ENCODE data around the gene CARD10. TPM values are rescaled to one million over a fixed set of nuclear protein-coding genes. Genes with fewer than 3 reads are reported as not detected.
"Not testable (repeated sequence)": the region's sequence is repeated elsewhere in the genome, so short reads cannot be mapped to it uniquely, and the experiment has no call there.

CARD10 gene
- total RNA-seq, 3 donors from 2014 or later (not counting 1 experiment from before 2014, with no cell fraction given), result 0.09 to 0.16 (median 0.10) TPM

GRCh38 chr22:37471727-37472417 is 47.3 kb downstream of the CARD10 start:
- Mint-ChIP-seq H3K36me3 (no peaks in the 10 kb centered on the region), H3K27me3 (ENCODE audit: low read depth in 2 of 2) (no peaks in the 10 kb centered on the region), H3K4me3 (no peak overlapping the region), H3K4me1 (peaks cover 8% of the 10 kb centered on the region in 2 donors), H3K9me3 (no peaks in the 10 kb centered on the region), H3K27ac (no peak overlapping the region)
- no peak overlapping the region for H3K27ac ChIP-seq (ENCODE audit: low read length)
- TF ChIP-seq CTCF (IDR thresholded peaks at IDR 0.05), result no peak
- no peak overlapping the region for H3K4me3 ChIP-seq (ENCODE audit: low read length)
- ATAC-seq (peak in 1 of 3 donors; percentile 12), DNase-seq (no peak)
- intact Hi-C loops (cut with micrococcal nuclease), result no loop called here
- 91% methylated on average over 6 of the region's 9 CpGs for WGBS (ENCODE audit: insufficient coverage)
- no peaks in the 10 kb centered on the region for H3K9me3 ChIP-seq (ENCODE audit: control insufficient read depth, insufficient read depth, low read length)
- no peaks in the 10 kb centered on the region for H3K4me1 ChIP-seq (ENCODE audit: control insufficient read depth, insufficient read depth, low read length)
- no peaks in the 10 kb centered on the region for H3K27me3 ChIP-seq (ENCODE audit: control insufficient read depth, insufficient read depth, low read length)
- H3K36me3 ChIP-seq (ENCODE audit: control insufficient read depth, insufficient read depth, low read length), result peaks cover 52% of the 10 kb centered on the region

- intact Hi-C loops (cut with micrococcal nuclease), result no loop called here
- H3K9me3 ChIP-seq (ENCODE audit: control insufficient read depth, insufficient read depth, low read length), result no peaks in the 10 kb centered on the region
- no peak overlapping the region for H3K4me3 Mint-ChIP-seq
- no peak overlapping the region for H3K4me3 ChIP-seq (ENCODE audit: low read length)
- H3K36me3 Mint-ChIP-seq, result no peaks in the 10 kb centered on the region
- 87% methylated on average over 5 of the region's 5 CpGs for WGBS (ENCODE audit: insufficient coverage)
- no peaks in the 10 kb centered on the region for H3K4me1 ChIP-seq (ENCODE audit: control insufficient read depth, insufficient read depth, low read length)
- H3K27ac Mint-ChIP-seq, result peak overlapping the region in 1 of 2 donors; percentile 66
- peaks cover 52% of the 10 kb centered on the region for H3K36me3 ChIP-seq (ENCODE audit: control insufficient read depth, insufficient read depth, low read length)
- no peaks in the 10 kb centered on the region for H3K27me3 ChIP-seq (ENCODE audit: control insufficient read depth, insufficient read depth, low read length)
- no peaks in the 10 kb centered on the region for H3K27me3 Mint-ChIP-seq (ENCODE audit: low read depth in 2 of 2)
- DNase-seq (no peak), ATAC-seq (no peak)
- TF ChIP-seq CTCF (IDR thresholded peaks at IDR 0.05), result no peak
- H3K9me3 Mint-ChIP-seq, result no peaks in the 10 kb centered on the region
- peaks cover 8 to 13% of the 10 kb centered on the region in 2 donors for H3K4me1 Mint-ChIP-seq
- H3K27ac ChIP-seq (ENCODE audit: low read length), result no peak overlapping the region
Observed at GRCh38 chr22:37470087-37470445, 49.1 kb downstream of the CARD10 start.

GRCh38 chr22:37469416-37470086 is 49.7 kb downstream of the CARD10 start:
- H3K27ac ChIP-seq (ENCODE audit: low read length), result no peak overlapping the region
- Mint-ChIP-seq H3K27me3 (ENCODE audit: low read depth in 2 of 2) (no peaks in the 10 kb centered on the region), H3K27ac (no peak overlapping the region), H3K9me3 (no peaks in the 10 kb centered on the region), H3K4me1 (peaks cover 8 to 13% of the 10 kb centered on the region in 2 donors), H3K4me3 (no peak overlapping the region), H3K36me3 (no peaks in the 10 kb centered on the region)
- no peak for TF ChIP-seq CTCF (IDR thresholded peaks at IDR 0.05)
- no peaks in the 10 kb centered on the region for H3K4me1 ChIP-seq (ENCODE audit: control insufficient read depth, insufficient read depth, low read length)
- 97% methylated on average over 8 of the region's 8 CpGs for WGBS (ENCODE audit: insufficient coverage)
- H3K9me3 ChIP-seq (ENCODE audit: control insufficient read depth, insufficient read depth, low read length), result no peaks in the 10 kb centered on the region
- peaks cover 48% of the 10 kb centered on the region for H3K36me3 ChIP-seq (ENCODE audit: control insufficient read depth, insufficient read depth, low read length)
- DNase-seq (no peak), ATAC-seq (no peak)
- intact Hi-C loops (cut with micrococcal nuclease), result no loop called here
- H3K27me3 ChIP-seq (ENCODE audit: control insufficient read depth, insufficient read depth, low read length), result no peaks in the 10 kb centered on the region
- H3K4me3 ChIP-seq (ENCODE audit: low read length), result no peak overlapping the region

- peaks cover 8 to 13% of the 10 kb centered on the region in 2 donors for H3K4me1 Mint-ChIP-seq
- H3K4me3 ChIP-seq (ENCODE audit: low read length); H3K9me3 Mint-ChIP-seq; H3K9me3 ChIP-seq (ENCODE audit: control insufficient read depth, insufficient read depth, low read length); DNase-seq; intact Hi-C loops (cut with micrococcal nuclease); H3K27me3 Mint-ChIP-seq (ENCODE audit: low read depth in 2 of 2); H3K4me3 Mint-ChIP-seq; H3K27ac ChIP-seq (ENCODE audit: low read length); ATAC-seq; H3K36me3 Mint-ChIP-seq; H3K27me3 ChIP-seq (ENCODE audit: control insufficient read depth, insufficient read depth, low read length); H3K4me1 ChIP-seq (ENCODE audit: control insufficient read depth, insufficient read depth, low read length); H3K27ac Mint-ChIP-seq: not testable (repeated sequence)
- H3K36me3 ChIP-seq (ENCODE audit: control insufficient read depth, insufficient read depth, low read length), result peaks cover 38% of the 10 kb centered on the region
- 96% methylated on average over 14 of the region's 14 CpGs for WGBS (ENCODE audit: insufficient coverage)
Observed at GRCh38 chr22:37468201-37468695, 51.0 kb downstream of the CARD10 start.

All from natural killer cell (primary cell).